C4-2B (cell line): ENCODE data around the gene MAGEA6.

ENCODE experiments used
- ZFX ChIP-seq: fragments of 450-650 bp; IDR thresholded peaks from 2 replicates; pipeline ENCODE4 v1.6.1; 2017
- TF ChIP-seq, protein P1 (sequence below): fragments of 450-650 bp; conservative IDR thresholded peaks from 2 replicates; pipeline ENCODE4 v1.5.1; 2017; ENCODE audit warnings: mild to moderate bottlenecking

DNA sequence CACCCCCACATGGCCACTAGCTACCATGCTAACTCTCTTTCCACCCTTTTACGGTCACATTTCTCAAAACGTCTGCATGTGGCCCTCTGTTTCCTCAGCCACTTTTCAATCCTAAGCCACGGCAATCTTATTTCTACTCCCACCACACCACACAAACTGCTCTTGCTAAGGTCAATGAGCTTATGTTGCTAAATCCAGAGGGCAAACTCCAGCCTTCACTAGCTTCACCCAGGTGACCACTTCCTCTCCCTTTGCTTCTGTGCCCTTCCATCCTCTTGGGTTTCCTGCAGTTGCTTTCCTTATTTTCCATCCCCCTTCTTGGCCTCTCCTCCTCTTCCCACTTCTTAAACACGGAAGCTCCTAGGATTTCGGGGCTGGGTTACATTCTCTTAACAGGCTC is 44.6 kb upstream of the MAGEA6 start:
- TF ChIP-seq, protein P1, sequence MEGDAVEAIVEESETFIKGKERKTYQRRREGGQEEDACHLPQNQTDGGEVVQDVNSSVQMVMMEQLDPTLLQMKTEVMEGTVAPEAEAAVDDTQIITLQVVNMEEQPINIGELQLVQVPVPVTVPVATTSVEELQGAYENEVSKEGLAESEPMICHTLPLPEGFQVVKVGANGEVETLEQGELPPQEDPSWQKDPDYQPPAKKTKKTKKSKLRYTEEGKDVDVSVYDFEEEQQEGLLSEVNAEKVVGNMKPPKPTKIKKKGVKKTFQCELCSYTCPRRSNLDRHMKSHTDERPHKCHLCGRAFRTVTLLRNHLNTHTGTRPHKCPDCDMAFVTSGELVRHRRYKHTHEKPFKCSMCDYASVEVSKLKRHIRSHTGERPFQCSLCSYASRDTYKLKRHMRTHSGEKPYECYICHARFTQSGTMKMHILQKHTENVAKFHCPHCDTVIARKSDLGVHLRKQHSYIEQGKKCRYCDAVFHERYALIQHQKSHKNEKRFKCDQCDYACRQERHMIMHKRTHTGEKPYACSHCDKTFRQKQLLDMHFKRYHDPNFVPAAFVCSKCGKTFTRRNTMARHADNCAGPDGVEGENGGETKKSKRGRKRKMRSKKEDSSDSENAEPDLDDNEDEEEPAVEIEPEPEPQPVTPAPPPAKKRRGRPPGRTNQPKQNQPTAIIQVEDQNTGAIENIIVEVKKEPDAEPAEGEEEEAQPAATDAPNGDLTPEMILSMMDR, result no peak
- no peak for TF ChIP-seq ZFX
